GM12892 (cell line): Measurements from ENCODE around the gene MCM9.

Source experiments
- POLR2A ChIP-seq: IDR thresholded peaks from 2 replicates; pipeline ENCODE4 v1.6.1; 2011; ENCODE audit warnings: low read depth, low read length, control low read depth
- POLR2AphosphoS5 ChIP-seq: IDR thresholded peaks from 2 replicates; pipeline ENCODE4 v1.6.1; 2011; ENCODE audit warnings: low read depth, low read length, control low read depth
- TAF1 ChIP-seq: IDR thresholded peaks from 2 replicates; pipeline ENCODE4 v1.6.1; 2011; ENCODE audit warnings: low read depth, mild to moderate bottlenecking, control low read depth, low read length, borderline replicate concordance

DNA sequence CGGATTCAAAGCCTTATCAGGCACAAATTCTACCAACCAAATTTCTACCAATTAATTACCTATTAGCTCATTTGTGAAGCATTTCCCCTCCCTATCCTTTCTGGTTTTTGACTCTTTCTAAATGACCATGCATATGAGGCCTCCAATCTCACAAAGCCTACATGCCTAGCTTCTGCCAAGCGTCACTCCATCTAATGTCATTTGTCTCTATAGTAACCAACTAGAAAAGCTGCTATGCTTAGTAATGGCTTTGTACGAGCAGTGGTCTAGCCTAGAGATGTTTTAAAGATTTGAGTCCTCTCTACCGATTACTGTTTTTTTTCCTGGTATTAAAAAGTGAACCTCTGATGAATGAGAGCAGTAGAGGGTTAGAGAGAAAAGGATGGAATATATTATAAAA is 45.8 kb downstream of the MCM9 start:
- TF ChIP-seq TAF1 (no peak), POLR2A (no peak), POLR2AphosphoS5 (no peak)
